ENCODE results near the gene RNASE11.
"Not testable (repeated sequence)": the region's sequence is repeated elsewhere in the genome, so short reads cannot be mapped to it uniquely, and the experiment has no call there.

Gene RNASE11

GRCh38 chr14:20624495-20625070 is 36.8 kb upstream of the RNASE11 start:
- peak overlapping the region; percentile 6; the same call in 1 of the 2 replicates for H3K9ac ChIP-seq (ENCODE audit: low read depth, low read length)
- peak overlapping the region; percentile 87 for H3K4me3 ChIP-seq (ENCODE audit: low read depth, low read length)
- H3K27me3 ChIP-seq (ENCODE audit: control insufficient read depth, insufficient read depth, low read length), result peaks cover 39% of the 10 kb centered on the region
- H3K4me1 ChIP-seq (ENCODE audit: control insufficient read depth, insufficient read depth, low read length), result peaks cover 19% of the 10 kb centered on the region
- peak overlapping the region; percentile 65 for H3K27ac ChIP-seq (ENCODE audit: low read depth, low read length)
- no peaks in the 10 kb centered on the region for H3K36me3 ChIP-seq (ENCODE audit: control insufficient read depth, insufficient read depth, low read length)
- H3K9me3 ChIP-seq (ENCODE audit: control insufficient read depth, insufficient read depth, low read length), result no peaks in the 10 kb centered on the region

GRCh38 chr14:20623798-20624197 is 36.0 kb upstream of the RNASE11 start:
- Histone ChIP-seq H3K36me3 (ENCODE audit: control insufficient read depth, insufficient read depth, low read length) (no peaks in the 10 kb centered on the region), H3K27ac (ENCODE audit: low read depth, low read length) (no peak overlapping the region), H3K4me3 (ENCODE audit: low read depth, low read length) (peak overlapping the region; percentile 87), H3K9ac (ENCODE audit: low read depth, low read length) (no peak overlapping the region), H3K4me1 (ENCODE audit: control insufficient read depth, insufficient read depth, low read length) (peaks cover 19% of the 10 kb centered on the region), H3K9me3 (ENCODE audit: control insufficient read depth, insufficient read depth, low read length) (no peaks in the 10 kb centered on the region), H3K27me3 (ENCODE audit: control insufficient read depth, insufficient read depth, low read length) (peaks cover 31% of the 10 kb centered on the region)

GRCh38 chr14:20622816-20623291 is 35.1 kb upstream of the RNASE11 start:
- Histone ChIP-seq H3K4me3 (ENCODE audit: low read depth, low read length) (peak overlapping the region; percentile 57; the same call in 1 of the 2 replicates), H3K27ac (ENCODE audit: low read depth, low read length) (no peak overlapping the region), H3K27me3 (ENCODE audit: control insufficient read depth, insufficient read depth, low read length) (peaks cover 22% of the 10 kb centered on the region), H3K9me3 (ENCODE audit: control insufficient read depth, insufficient read depth, low read length) (no peaks in the 10 kb centered on the region), H3K4me1 (ENCODE audit: control insufficient read depth, insufficient read depth, low read length) (peaks cover 11% of the 10 kb centered on the region), H3K36me3 (ENCODE audit: control insufficient read depth, insufficient read depth, low read length) (no peaks in the 10 kb centered on the region), H3K9ac (ENCODE audit: low read depth, low read length) (no peak overlapping the region)

- H3K4me1 ChIP-seq (ENCODE audit: control insufficient read depth, insufficient read depth, low read length), result peaks cover 2% of the 10 kb centered on the region; the same call in 1 of the 2 replicates
Measured at GRCh38 chr14:20620798-20621478, 33.1 kb upstream of the RNASE11 start.

GRCh38 chr14:20619688-20620087 is 31.9 kb upstream of the RNASE11 start:
- not testable (repeated sequence) for H3K27me3 ChIP-seq (ENCODE audit: control insufficient read depth, insufficient read depth, low read length); H3K36me3 ChIP-seq (ENCODE audit: control insufficient read depth, insufficient read depth, low read length)

More at GRCh38 chr14:20620798-20621478, 33.1 kb upstream of the RNASE11 start:
- Histone ChIP-seq H3K9me3 (ENCODE audit: control insufficient read depth, insufficient read depth, low read length) (no peaks in the 10 kb centered on the region), H3K4me3 (ENCODE audit: low read depth, low read length) (no peak overlapping the region), H3K36me3 (ENCODE audit: control insufficient read depth, insufficient read depth, low read length) (no peaks in the 10 kb centered on the region), H3K27ac (ENCODE audit: low read depth, low read length) (no peak overlapping the region), H3K9ac (ENCODE audit: low read depth, low read length) (no peak overlapping the region), H3K27me3 (ENCODE audit: control insufficient read depth, insufficient read depth, low read length) (peaks cover 5% of the 10 kb centered on the region; the same call in 1 of the 2 replicates)

GRCh38 chr14:20618271-20618749 is 30.5 kb upstream of the RNASE11 start:
- no peak overlapping the region for H3K9ac ChIP-seq (ENCODE audit: low read depth, low read length)
- H3K4me3 ChIP-seq (ENCODE audit: low read depth, low read length), result no peak overlapping the region
- no peaks in the 10 kb centered on the region for H3K36me3 ChIP-seq (ENCODE audit: control insufficient read depth, insufficient read depth, low read length)
- peaks cover 5% of the 10 kb centered on the region; the same call in 1 of the 2 replicates for H3K4me1 ChIP-seq (ENCODE audit: control insufficient read depth, insufficient read depth, low read length)
- H3K27ac ChIP-seq (ENCODE audit: low read depth, low read length), result no peak overlapping the region
- H3K9me3 ChIP-seq (ENCODE audit: control insufficient read depth, insufficient read depth, low read length), result no peaks in the 10 kb centered on the region
- 0 out of 2 replicates have a peak, but pooled peaks cover under 1% of the 10 kb centered on the region for H3K27me3 ChIP-seq (ENCODE audit: control insufficient read depth, insufficient read depth, low read length)

More at GRCh38 chr14:20619688-20620087, 31.9 kb upstream of the RNASE11 start:
- H3K27ac ChIP-seq (ENCODE audit: low read depth, low read length); H3K4me1 ChIP-seq (ENCODE audit: control insufficient read depth, insufficient read depth, low read length); H3K4me3 ChIP-seq (ENCODE audit: low read depth, low read length); H3K9me3 ChIP-seq (ENCODE audit: control insufficient read depth, insufficient read depth, low read length); H3K9ac ChIP-seq (ENCODE audit: low read depth, low read length): not testable (repeated sequence)

- no peak overlapping the region for H3K4me3 ChIP-seq (ENCODE audit: low read depth, low read length)
- peaks cover 11% of the 10 kb centered on the region for H3K4me1 ChIP-seq (ENCODE audit: control insufficient read depth, insufficient read depth, low read length)
- H3K36me3 ChIP-seq (ENCODE audit: control insufficient read depth, insufficient read depth, low read length), result no peaks in the 10 kb centered on the region
- H3K9ac ChIP-seq (ENCODE audit: low read depth, low read length), result no peak overlapping the region
- no peaks in the 10 kb centered on the region for H3K9me3 ChIP-seq (ENCODE audit: control insufficient read depth, insufficient read depth, low read length)
- no peak overlapping the region for H3K27ac ChIP-seq (ENCODE audit: low read depth, low read length)
- H3K27me3 ChIP-seq (ENCODE audit: control insufficient read depth, insufficient read depth, low read length), result no peaks in the 10 kb centered on the region
Measured at GRCh38 chr14:20617138-20618003, 29.6 kb upstream of the RNASE11 start.

- H3K4me1 ChIP-seq (ENCODE audit: control insufficient read depth, insufficient read depth, low read length), result peaks cover 10% of the 10 kb centered on the region
- no peaks in the 10 kb centered on the region for H3K9me3 ChIP-seq (ENCODE audit: control insufficient read depth, insufficient read depth, low read length)
- no peak overlapping the region for H3K4me3 ChIP-seq (ENCODE audit: low read depth, low read length)
- no peak overlapping the region for H3K27ac ChIP-seq (ENCODE audit: low read depth, low read length)
- no peaks in the 10 kb centered on the region; the same call in 1 of the 2 replicates for H3K27me3 ChIP-seq (ENCODE audit: control insufficient read depth, insufficient read depth, low read length)
- no peaks in the 10 kb centered on the region for H3K36me3 ChIP-seq (ENCODE audit: control insufficient read depth, insufficient read depth, low read length)
- H3K9ac ChIP-seq (ENCODE audit: low read depth, low read length), result no peak overlapping the region
Measured at GRCh38 chr14:20615996-20616395, 28.2 kb upstream of the RNASE11 start.

GRCh38 chr14:20614038-20614840 is 26.4 kb upstream of the RNASE11 start:
- peak overlapping the region; percentile 75 for H3K27ac ChIP-seq (ENCODE audit: low read depth, low read length)
- peak overlapping the region; percentile 60 for H3K9ac ChIP-seq (ENCODE audit: low read depth, low read length)
- H3K4me3 ChIP-seq (ENCODE audit: low read depth, low read length), result peak overlapping the region; percentile 80
- no peaks in the 10 kb centered on the region for H3K9me3 ChIP-seq (ENCODE audit: control insufficient read depth, insufficient read depth, low read length)
- peaks cover 10% of the 10 kb centered on the region for H3K4me1 ChIP-seq (ENCODE audit: control insufficient read depth, insufficient read depth, low read length)
- no peaks in the 10 kb centered on the region; the same call in 1 of the 2 replicates for H3K27me3 ChIP-seq (ENCODE audit: control insufficient read depth, insufficient read depth, low read length)
- no peaks in the 10 kb centered on the region for H3K36me3 ChIP-seq (ENCODE audit: control insufficient read depth, insufficient read depth, low read length)

All from HUES48 (cell line).